M059J (cell line): ENCODE data around the gene ROBO4. TPM values are rescaled to one million over a fixed set of nuclear protein-coding genes. Genes with fewer than 3 reads are reported as not detected.

Source experiments
- DNase-seq: peaks from one replicate; pipeline ENCODE4 v3.0.0-alpha.2; 2012; ENCODE audit warnings: low read depth
- total RNA-seq: library from RNA; depleted of rRNA; stranded (reverse); fragments of >200 nt; shearing (Covaris generic); gene quantifications from 2 replicates; pipeline ENCODE4 v1.2.3, GENCODE V29; 2014

The ROBO4 gene
- total RNA-seq, 1 experiment from 2014 or later = 0.99 TPM

GRCh38 chr11:124890151-124890550, 7.5 kb downstream of the ROBO4 start:
- DNase-seq = no peak

DNA sequence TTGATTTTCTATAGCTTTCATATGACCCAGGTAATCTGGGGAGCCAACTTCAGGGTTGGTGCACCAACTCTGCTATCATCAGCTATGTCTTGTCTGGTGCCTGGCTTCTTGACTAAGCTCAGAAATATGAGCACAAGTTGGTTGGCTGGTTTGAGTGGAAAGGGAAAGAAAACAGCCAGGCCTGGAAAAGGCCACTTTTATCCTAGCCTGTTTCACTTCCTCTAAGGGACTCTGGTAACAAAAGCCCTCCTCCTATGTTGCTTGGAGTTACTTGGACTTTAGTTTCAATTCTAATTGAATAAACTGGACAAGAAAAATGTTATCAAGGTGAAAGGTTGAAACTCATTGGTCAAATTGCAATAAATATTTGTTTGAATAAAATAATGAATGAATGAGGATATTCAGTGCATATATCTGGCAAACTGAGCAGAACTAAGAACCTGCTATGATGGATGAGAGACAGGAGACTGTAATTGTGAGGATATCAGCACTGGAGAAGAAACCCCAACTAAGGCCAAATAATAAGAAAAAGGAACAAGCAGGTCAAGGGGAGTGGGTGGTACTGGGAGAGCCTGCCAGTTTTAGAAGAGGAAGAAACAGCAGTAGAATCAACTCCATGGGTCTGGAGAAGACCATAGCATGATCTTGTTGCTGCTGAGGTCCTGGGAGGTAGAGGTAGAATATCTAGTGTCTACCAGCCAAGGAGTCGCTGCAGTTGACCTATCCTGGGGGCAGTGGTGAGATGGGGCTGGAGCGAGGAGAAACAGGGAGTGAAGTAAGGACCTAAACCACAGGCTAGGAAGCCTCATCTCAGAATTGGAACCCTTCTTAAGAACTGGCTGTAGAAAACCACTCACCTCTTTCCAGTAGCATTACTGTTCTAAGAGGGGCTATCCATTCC, 8.2 kb downstream of the ROBO4 start:
- DNase-seq = no peak

DNA sequence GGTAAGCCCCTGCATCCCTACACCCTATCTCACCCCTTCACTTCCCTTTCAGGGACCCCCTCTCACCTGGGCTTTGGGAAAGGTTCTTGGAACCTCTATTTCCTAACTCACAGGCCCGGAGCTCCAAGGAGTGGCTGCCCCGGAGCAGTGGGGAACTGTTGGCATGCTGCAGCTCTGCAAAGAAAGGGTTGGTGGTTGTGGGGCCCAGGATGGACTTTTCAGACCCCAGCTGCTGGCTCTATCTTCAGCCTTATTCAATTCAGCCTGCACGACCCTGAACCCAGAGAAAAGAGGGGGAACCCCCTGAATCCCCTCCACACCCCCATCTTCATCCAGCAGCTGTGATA, 10.0 kb downstream of the ROBO4 start:
- no peak for DNase-seq

GRCh38 chr11:124886978-124887666, 10.5 kb downstream of the ROBO4 start:
- DNase-seq = no peak

DNA sequence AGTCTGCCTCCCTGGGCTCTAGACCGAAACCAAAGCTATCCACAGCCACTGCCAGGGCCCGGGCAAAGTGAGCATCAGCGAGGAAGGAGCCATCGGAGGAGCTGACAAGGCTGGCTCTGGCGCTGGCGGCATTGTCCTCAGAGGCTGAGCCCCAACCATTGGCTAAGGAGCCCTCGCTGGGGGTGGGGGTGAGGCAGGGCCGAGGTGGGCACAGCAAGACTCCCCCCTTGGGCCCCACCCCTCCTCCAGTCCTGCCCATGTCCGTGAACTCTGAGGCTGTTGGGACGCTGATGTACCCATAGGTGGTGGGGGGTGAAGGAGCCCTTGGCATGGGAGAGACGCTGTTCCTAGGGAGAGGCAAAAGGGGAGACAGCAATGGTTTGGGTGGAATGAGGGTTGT, 11.2 kb downstream of the ROBO4 start:
- no peak for DNase-seq

DNA sequence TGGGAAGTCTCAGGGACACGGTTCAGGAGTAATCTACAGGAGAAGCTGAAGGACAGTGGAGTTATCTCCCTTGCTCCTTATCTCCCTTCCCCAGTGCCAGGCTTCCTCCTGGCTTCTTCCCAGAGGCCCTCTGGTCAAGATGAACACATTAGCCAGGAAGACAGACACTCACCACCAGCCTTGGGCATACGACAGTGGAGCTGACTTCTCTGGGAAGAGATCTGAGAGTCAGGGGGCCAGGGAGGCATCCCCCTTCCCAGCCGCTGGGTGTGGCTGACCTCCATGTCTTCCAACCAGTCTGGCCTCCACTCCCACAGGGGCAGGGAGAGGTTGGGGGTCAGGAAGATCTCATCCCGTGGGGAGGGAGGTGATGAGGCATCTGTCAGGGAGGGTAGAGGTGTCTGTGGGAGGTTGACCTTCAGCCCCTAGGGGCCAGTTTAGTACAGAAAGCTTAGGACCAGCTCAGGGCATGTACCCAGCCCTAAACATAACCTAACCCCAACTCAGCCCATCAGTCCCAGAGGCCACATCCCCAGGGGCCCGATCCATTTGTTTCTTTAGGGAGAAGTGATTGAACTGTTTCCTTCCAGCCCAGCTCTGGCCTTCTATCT, 12.7 kb downstream of the ROBO4 start:
- DNase-seq = no peak

DNA sequence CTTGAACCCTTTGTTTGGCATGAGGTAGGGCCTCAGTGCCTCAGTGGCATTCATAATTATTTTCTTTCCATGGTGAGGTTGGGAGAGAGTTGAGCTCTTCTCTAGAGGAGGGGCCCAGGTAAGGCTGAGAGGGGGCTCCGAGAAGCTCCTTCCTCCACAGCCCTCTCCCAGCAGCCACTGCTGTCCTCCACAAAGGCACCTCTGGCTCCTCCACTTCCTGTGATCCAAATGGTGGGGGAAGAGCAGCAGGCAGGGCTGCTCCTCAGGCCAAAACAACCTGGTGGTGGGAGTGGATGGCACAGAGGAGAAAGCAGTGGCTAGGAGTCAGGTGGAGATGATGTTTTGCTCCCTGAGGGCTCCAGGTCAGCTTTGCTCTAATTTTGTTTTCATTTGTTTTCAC, 13.3 kb downstream of the ROBO4 start:
- no peak for DNase-seq

DNA sequence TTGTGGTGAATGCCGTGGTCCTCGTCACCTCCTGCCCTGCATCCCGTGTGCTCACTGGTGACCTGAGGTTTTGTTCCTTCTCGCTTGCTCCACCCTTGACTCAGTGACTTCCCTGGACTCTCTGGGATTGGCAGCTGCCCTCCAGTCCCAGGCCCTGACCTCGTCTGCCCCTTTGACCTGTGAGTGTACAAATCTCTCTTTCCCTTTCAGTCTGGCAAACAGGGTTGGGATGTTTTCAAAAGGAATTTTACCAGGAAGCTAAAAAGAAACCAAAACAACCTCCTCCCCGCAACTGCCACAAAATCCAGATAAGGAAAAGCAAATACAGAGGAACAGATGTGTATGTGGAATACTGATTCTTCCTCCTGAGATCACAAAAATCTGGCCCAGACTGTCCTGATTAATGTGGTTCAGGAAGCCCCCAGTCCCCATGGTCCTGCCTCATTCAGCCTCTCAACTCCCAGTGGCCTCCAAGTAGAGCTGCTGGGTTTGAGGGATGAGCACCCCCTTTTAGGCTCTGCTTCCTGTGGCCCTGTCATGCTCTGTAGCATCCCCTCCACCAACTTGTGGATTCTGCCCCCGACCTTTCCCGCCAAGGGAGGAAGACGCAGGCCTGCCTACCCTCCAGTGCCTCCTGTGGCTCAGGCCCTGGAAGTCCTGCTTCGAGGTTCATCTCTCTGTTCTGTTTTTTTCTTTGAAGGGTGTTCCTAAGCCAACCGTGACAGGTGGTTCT, 15.2 kb downstream of the ROBO4 start:
- DNase-seq = no peak

GRCh38 chr11:124880958-124881357, 16.7 kb downstream of the ROBO4 start:
- DNase-seq = no peak

DNA sequence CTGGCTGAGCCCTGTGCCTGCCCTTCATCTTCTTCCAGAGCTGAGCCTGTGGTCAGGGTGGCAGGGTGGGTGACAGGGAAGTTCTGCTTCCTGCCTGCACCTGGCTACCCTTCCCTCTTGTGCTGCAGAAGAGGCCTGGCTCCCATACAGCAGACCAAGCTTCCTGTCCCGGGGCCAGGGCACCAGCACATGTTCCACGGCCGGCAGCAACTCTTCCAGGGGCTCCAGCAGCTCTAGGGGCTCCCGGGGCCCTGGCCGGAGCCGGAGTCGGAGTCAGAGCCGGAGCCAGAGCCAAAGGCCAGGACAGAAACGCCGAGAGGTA, 17.4 kb downstream of the ROBO4 start:
- DNase-seq = no peak

GRCh38 chr11:124879493-124880289, 18.0 kb downstream of the ROBO4 start:
- no peak for DNase-seq

- DNase-seq = no peak
Measured at GRCh38 chr11:124878759-124879492, 18.7 kb downstream of the ROBO4 start.

GRCh38 chr11:124877910-124878758, 19.5 kb downstream of the ROBO4 start:
- no peak for DNase-seq

DNA sequence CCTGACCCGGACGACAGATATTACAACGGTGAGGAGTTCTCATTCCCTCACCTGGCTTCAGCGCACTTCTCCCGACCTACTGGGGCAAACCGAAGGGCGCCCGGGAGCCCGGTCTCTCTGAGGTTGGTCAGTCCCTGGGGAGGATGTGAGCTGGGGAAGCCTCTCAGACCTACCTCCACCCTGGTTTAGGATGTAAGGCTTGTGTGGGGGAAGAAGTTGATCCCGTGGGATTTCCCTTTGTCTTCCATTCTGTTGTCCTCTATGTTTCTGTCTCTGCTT, 20.1 kb downstream of the ROBO4 start:
- no peak for DNase-seq

GRCh38 chr11:124876818-124877630, 20.6 kb downstream of the ROBO4 start:
- DNase-seq = no peak

DNA sequence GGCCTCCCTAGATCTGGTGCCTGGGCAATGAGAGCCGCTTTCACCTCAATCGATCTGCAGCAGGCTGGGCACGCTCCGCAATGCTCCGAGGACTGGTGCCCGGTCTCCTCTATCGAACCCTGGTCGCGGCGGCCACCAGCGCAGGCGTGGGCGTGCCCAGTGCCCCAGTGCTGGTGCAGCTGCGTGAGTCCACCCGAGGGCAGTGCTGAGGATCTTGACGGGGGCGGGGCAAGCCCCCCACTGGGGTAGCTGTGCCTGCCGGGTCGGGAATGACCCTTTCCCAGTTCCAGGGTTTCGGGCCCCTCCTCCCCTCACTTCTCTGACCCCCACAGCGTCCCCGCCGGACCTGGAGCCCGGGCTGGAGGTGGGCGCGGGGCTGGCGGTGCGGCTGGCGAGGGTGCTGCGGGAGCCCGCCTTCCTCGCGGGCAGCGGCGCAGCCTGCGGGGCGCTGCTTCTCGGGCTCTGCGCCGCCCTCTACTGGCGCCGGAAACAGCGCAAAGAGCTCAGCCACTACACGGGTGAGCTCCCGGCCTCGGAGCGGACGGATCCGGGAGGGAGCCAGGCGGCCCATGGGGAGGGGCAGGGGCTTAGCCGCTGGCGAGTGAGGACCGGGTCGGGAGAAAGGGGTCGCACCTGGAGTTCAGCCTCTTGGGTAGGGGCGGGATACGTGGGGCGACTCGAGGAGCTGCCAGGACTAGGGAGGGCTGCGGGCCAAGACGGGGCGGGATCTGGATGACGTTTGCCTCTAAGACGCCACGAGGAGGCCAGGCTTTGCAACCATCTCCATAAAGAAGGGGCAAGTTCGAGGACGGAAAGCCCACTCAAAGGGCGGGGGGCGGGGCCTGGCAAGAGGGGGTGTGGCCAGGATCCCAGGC, 21.5 kb downstream of the ROBO4 start:
- peak; percentile 86 for DNase-seq

- DNase-seq = no peak
Measured at GRCh38 chr11:124875401-124875800, 22.3 kb downstream of the ROBO4 start.

- DNase-seq = no peak
Measured at GRCh38 chr11:124874571-124875255, 23.0 kb downstream of the ROBO4 start.
